Fibroblast of lung (primary cell): Measurements from ENCODE around the gene TOX2. TPM values are rescaled to one million over a fixed set of nuclear protein-coding genes. Genes with fewer than 3 reads are reported as not detected.

ENCODE experiments used
- DNase-seq, 2 donors: peaks; one replicate each; pipeline versions ENCODE4 v3.0.0 to v3.0.0-alpha.2; 2010; ENCODE audit warnings: low read depth in 2 of 2
- H2AFZ ChIP-seq: 2 replicates; pipeline ENCODE4 v1.5.1; 2012; ENCODE audit warnings: low read length, control low read depth, inconsistent platforms
- H3K27ac ChIP-seq: 2 replicates; pipeline ENCODE4 v1.5.1; 2011; ENCODE audit warnings: low read length, control low read depth; ENCODE audit not compliant: insufficient read depth
- H3K27me3 ChIP-seq: 2 replicates; pipeline ENCODE4 v1.5.1; 2011; ENCODE audit warnings: mild to moderate bottlenecking, low read length; ENCODE audit not compliant: control insufficient read depth, insufficient read depth
- H3K36me3 ChIP-seq: 2 replicates; pipeline ENCODE4 v1.5.1; 2011; ENCODE audit warnings: low read length; ENCODE audit not compliant: control insufficient read depth, insufficient read depth
- H3K4me1 ChIP-seq: 2 replicates; pipeline ENCODE4 v1.5.1; 2011; ENCODE audit warnings: low read length; ENCODE audit not compliant: control insufficient read depth, insufficient read depth; ENCODE audit errors: extremely low read depth
- H3K4me2 ChIP-seq: 2 replicates; pipeline ENCODE4 v1.5.1; 2011; ENCODE audit warnings: low read length, control low read depth; ENCODE audit not compliant: insufficient read depth; ENCODE audit errors: extremely low read depth
- H3K4me3 ChIP-seq, 4 experiments: fragments of 200-600 bp in 1 of 4; sonication (generic) in 1 of 4; replicated peaks in 1 of 4; 2 replicates each; pipeline ENCODE4 v1.5.1; 2011 to 2016; ENCODE audit warnings: low read length in 4 of 4, low read depth in 3 of 4, mild to moderate bottlenecking in 3 of 4, control low read depth in 2 of 4, inconsistent platforms in 1 of 4, mixed read lengths in 1 of 4; ENCODE audit not compliant: insufficient read depth in 1 of 4; ENCODE audit errors: control extremely low read depth in 1 of 4
- H3K79me2 ChIP-seq: 2 replicates; pipeline ENCODE4 v1.5.1; 2012; ENCODE audit warnings: mild to moderate bottlenecking, low read length, inconsistent platforms; ENCODE audit not compliant: control insufficient read depth, insufficient read depth
- H3K9ac ChIP-seq: 2 replicates; pipeline ENCODE4 v1.5.1; 2011; ENCODE audit warnings: mild to moderate bottlenecking, low read length, control low read depth; ENCODE audit not compliant: insufficient read depth
- H3K9me3 ChIP-seq: 2 replicates; pipeline ENCODE4 v1.5.1; 2012; ENCODE audit warnings: low read depth, low read length; ENCODE audit not compliant: control insufficient read depth, insufficient read depth
- H4K20me1 ChIP-seq: 2 replicates; pipeline ENCODE4 v1.5.1; 2011; ENCODE audit warnings: low read length; ENCODE audit not compliant: control insufficient read depth, insufficient read depth; ENCODE audit errors: extremely low read depth
- EZH2 ChIP-seq: IDR thresholded peaks from 2 replicates; pipeline ENCODE4 v1.5.1; 2012; ENCODE audit warnings: low read length, control low read depth, mild to moderate bottlenecking; ENCODE audit errors: missing control alignments
- polyA plus RNA-seq, 2 donors: library from polyadenylated mRNA; depleted of rRNA in 1 of 2; stranded (reverse) in 1 of 2; unstranded in 1 of 2; fragments of >200 nt; gene quantifications; 2 replicates each; pipeline ENCODE4 v1.2.1, GENCODE V29; 2011 to 2012; ENCODE audit warnings: missing spikeins in 1 of 2
- total RNA-seq: library from RNA; depleted of rRNA; stranded (reverse); fragments of >200 nt; gene quantifications from 2 replicates; pipeline ENCODE4 v1.2.1, GENCODE V29; 2014
- TF ChIP-seq, protein P1 (sequence below), 2 donors: IDR thresholded peaks in 1 of 2; conservative IDR thresholded peaks in 1 of 2; 1 replicate in 1 of 2; 2 replicates in 1 of 2; pipeline ENCODE4 v1.5.1; 2011 to 2012; ENCODE audit warnings: low read length in 2 of 2, control low read depth in 1 of 2, inconsistent platforms in 1 of 2, low read depth in 1 of 2, mild to moderate bottlenecking in 1 of 2

Gene TOX2
- total and polyA plus RNA-seq, 2 donors (not counting 1 experiment from before 2014, with no cell fraction given), result 5.9 to 9.6 TPM

DNA sequence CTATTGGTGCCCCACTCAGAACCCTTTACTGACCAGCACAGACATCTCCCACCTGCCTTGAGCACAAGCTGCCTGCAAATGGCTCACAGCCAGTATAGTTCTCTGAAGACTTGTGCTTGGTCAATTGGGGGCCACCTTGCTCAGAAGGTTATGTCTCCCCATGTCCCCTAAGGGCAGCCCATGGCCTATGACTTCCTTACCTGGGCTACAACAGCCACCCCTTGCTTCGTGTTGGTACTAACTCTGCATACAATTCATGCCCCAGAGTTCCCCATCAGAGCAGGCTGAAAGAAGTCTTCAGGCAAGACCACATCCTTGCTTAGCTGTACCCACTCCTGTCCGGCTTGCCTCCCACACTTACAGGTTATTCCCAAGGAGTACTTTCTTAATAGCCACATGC, 57.4 kb downstream of the TOX2 start:
- Histone ChIP-seq H3K4me2 (no peak overlapping the region), H3K27ac (no peak overlapping the region), H3K9me3 (no peaks in the 10 kb centered on the region), H3K4me3 (no peak overlapping the region), H3K79me2 (peaks cover 3% of the 10 kb centered on the region), H4K20me1 (no peaks in the 10 kb centered on the region), H3K4me1 (peaks cover 5% of the 10 kb centered on the region), H3K27me3 (no peaks in the 10 kb centered on the region), H2AFZ (no peak overlapping the region), H3K9ac (no peak overlapping the region), H3K36me3 (no peaks in the 10 kb centered on the region)
- no peak for DNase-seq
- no peak for TF ChIP-seq EZH2
- TF ChIP-seq, protein P1, sequence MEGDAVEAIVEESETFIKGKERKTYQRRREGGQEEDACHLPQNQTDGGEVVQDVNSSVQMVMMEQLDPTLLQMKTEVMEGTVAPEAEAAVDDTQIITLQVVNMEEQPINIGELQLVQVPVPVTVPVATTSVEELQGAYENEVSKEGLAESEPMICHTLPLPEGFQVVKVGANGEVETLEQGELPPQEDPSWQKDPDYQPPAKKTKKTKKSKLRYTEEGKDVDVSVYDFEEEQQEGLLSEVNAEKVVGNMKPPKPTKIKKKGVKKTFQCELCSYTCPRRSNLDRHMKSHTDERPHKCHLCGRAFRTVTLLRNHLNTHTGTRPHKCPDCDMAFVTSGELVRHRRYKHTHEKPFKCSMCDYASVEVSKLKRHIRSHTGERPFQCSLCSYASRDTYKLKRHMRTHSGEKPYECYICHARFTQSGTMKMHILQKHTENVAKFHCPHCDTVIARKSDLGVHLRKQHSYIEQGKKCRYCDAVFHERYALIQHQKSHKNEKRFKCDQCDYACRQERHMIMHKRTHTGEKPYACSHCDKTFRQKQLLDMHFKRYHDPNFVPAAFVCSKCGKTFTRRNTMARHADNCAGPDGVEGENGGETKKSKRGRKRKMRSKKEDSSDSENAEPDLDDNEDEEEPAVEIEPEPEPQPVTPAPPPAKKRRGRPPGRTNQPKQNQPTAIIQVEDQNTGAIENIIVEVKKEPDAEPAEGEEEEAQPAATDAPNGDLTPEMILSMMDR (conservative IDR thresholded peaks at IDR 0.05 in 1 of 2, IDR thresholded peaks at IDR 0.05 in 1 of 2; ENCODE audit: low read depth in 1 of 2, low read length in 2 of 2), result no peak

DNA sequence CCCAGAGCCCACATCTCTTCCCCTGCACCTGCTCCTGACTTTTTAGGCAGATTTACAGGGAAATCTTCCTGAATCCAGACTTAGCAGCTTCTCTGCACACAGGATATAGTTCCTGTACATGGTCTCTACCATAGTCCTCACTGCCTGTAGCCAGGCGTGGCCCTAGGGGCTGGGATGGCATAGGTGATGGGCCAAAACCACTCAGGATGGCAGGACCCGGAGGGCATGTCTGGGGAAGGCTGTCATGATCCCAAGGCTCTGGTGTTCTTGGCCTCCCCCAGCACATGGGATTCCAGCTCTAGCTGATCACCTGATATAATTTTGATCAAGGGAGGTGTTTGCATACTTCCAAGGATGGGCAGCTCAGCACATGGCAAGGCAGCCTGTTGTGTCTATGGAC, 58.0 kb downstream of the TOX2 start:
- Histone ChIP-seq H3K4me2 (no peak overlapping the region), H3K79me2 (peaks cover 3% of the 10 kb centered on the region), H3K27ac (no peak overlapping the region), H3K36me3 (no peaks in the 10 kb centered on the region), H3K9ac (no peak overlapping the region), H3K27me3 (no peaks in the 10 kb centered on the region), H4K20me1 (no peaks in the 10 kb centered on the region), H3K9me3 (no peaks in the 10 kb centered on the region), H3K4me3 (no peak overlapping the region), H2AFZ (no peak overlapping the region), H3K4me1 (peaks cover 5% of the 10 kb centered on the region)
- no peak for TF ChIP-seq EZH2
- TF ChIP-seq, protein P1 (conservative IDR thresholded peaks at IDR 0.05 in 1 of 2, IDR thresholded peaks at IDR 0.05 in 1 of 2; ENCODE audit: low read depth in 1 of 2, low read length in 2 of 2), result no peak
- DNase-seq, result no peak

DNA sequence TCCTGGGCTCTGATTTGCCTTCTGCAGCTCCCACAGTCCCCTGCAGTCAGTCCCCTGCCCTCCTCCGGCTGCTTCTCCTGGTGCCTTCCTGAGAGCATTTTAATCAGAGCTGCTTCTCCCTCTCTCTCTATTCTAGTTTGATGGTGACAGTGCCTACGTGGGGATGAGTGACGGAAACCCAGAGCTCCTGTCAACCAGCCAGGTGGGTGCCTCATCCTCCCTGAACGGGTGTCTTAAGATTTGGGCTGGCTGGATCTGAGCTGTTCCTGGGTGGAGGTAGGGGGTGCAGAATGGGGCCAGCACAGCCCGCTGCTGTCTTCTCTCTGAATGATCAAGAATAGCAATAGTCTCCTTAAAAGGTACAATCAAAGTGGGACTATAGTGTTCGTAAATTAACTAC, 58.6 kb downstream of the TOX2 start:
- TF ChIP-seq EZH2, result no peak
- TF ChIP-seq, protein P1 (conservative IDR thresholded peaks at IDR 0.05 in 1 of 2, IDR thresholded peaks at IDR 0.05 in 1 of 2; ENCODE audit: low read depth in 1 of 2, low read length in 2 of 2), result no peak
- Histone ChIP-seq H3K36me3 (no peaks in the 10 kb centered on the region), H3K4me3 (no peak overlapping the region), H3K79me2 (peaks cover 3% of the 10 kb centered on the region), H3K4me2 (no peak overlapping the region), H3K9ac (no peak overlapping the region), H3K27ac (no peak overlapping the region), H3K4me1 (peaks cover 5% of the 10 kb centered on the region), H2AFZ (no peak overlapping the region), H3K9me3 (no peaks in the 10 kb centered on the region), H3K27me3 (no peaks in the 10 kb centered on the region), H4K20me1 (no peaks in the 10 kb centered on the region)
- no peak for DNase-seq
